ENCODE data around the gene EHD1. TPM values are rescaled to one million over a fixed set of nuclear protein-coding genes. Genes with fewer than 3 reads are reported as not detected.

EHD1 gene
- total and polyA plus RNA-seq, 2 of the 8 experiments (the other 6 are each of a cell fraction or from before 2014, with no cell fraction given), result 31.5 to 42.9 TPM

DNA sequence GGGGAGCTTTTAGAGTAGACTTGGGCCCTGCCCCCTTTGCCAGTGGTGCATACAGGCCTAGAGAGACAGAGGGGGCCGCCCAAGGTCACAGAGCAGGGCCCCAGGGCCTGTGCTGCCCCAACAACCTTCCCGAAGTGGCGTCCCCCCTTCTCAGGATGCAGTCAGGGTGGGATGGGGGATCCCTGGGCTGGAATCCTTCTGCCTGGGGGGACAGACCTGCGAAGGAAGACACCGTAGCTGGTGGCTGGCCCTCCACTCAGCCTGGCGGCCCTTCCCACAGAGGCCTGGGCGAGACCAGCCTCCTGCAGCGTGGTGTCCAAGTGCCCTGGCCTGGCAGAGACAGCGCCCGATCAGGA, 14.4 kb upstream of the EHD1 start (continued):
- TF ChIP-seq NANOG (IDR thresholded peaks at IDR 0.05; ENCODE audit: insufficient read depth, low read depth, low read length, poor library complexity, severe bottlenecking) (no peak), RFX5 (IDR thresholded peaks at IDR 0.05; ENCODE audit: borderline replicate concordance, low read depth, low read length) (no peak), CTBP2 (IDR thresholded peaks at IDR 0.05; ENCODE audit: borderline replicate concordance, insufficient read depth, insufficient read length, low read length) (no peak), TEAD4 (IDR thresholded peaks at IDR 0.05; ENCODE audit: low read depth, low read length) (no peak), EGR1 (IDR thresholded peaks at IDR 0.05; ENCODE audit: borderline replicate concordance, low read depth, low read length) (no peak)
- TF ChIP-seq, protein P1, sequence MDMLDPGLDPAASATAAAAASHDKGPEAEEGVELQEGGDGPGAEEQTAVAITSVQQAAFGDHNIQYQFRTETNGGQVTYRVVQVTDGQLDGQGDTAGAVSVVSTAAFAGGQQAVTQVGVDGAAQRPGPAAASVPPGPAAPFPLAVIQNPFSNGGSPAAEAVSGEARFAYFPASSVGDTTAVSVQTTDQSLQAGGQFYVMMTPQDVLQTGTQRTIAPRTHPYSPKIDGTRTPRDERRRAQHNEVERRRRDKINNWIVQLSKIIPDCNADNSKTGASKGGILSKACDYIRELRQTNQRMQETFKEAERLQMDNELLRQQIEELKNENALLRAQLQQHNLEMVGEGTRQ (IDR thresholded peaks at IDR 0.05; ENCODE audit: low read length), result no peak
